GM19328 (cell line): ENCODE results near the gene FRMPD4.

Experiments
- ATAC-seq: cut with Tn5 transposase; IDR thresholded peaks from one replicate; pipeline ENCODE4 v1.9.1; 2021; ENCODE audit warnings: mild to moderate bottlenecking, moderate library complexity; ENCODE audit not compliant: unreplicated experiment

FRMPD4 gene

GRCh38 chrX:12292996-12293765, 154.9 kb downstream of the FRMPD4 start:
- no peak for ATAC-seq

DNA sequence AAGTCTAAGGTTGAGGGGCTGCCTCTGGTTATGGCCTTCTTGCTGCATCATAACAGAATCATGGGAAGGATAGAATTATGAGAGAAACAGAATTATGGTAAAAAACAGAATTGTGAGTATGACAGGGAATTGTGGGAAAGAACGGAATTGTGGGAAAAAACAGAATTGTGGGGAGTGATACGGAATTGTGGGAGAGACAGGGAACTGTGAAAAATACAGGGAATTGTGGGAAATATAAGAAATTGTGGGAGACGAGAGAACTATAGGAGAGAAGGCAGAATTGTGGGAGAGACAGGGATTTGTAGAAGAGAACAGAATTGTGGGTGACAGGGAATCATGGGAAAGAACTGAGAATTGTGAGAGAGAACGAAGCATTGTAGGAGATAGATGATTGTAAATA, 159.1 kb downstream of the FRMPD4 start:
- ATAC-seq: no peak

- ATAC-seq: no peak
Observed at GRCh38 chrX:12301288-12301687, 163.0 kb downstream of the FRMPD4 start.

- no peak for ATAC-seq
Observed at GRCh38 chrX:12304261-12304660, 166.0 kb downstream of the FRMPD4 start.

- ATAC-seq: no peak
Observed at GRCh38 chrX:12307961-12308360, 169.7 kb downstream of the FRMPD4 start.

GRCh38 chrX:12308420-12308819, 170.1 kb downstream of the FRMPD4 start:
- no peak for ATAC-seq

DNA sequence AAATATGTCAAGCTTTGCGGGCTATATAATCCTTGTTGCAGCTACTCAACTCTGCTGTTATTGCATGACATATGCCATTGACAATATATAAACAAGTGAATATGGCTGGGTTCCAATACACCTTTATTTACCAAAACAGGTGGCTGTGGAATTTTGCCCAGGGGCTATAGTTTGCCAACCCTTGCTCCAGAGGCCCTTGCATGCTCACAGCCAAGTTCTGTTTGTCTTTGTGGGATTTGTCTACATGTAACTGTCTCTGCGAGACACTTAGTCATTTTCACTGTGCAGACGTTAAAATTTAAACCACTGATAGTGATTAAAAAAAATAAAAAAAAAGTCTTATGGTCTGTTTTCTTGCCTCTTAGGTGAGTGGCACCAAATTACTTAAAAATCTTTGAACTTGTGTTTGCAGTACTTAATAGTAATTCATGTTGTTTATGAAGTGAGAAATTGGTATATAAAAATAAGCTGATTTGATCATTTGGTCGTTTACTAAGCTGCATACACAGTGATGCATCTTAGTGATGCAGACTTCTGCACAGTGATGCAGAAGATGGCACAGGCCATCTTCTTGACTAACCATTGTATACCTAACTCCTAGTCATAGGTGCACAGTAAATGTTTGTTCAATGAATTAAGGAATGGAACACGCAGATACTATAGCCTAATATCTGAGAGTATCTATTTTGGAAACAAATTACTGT, 170.9 kb downstream of the FRMPD4 start:
- no peak for ATAC-seq

GRCh38 chrX:12309744-12310076, 171.4 kb downstream of the FRMPD4 start:
- no peak for ATAC-seq

- ATAC-seq: no peak
Observed at GRCh38 chrX:12314651-12315050, 176.4 kb downstream of the FRMPD4 start.

DNA sequence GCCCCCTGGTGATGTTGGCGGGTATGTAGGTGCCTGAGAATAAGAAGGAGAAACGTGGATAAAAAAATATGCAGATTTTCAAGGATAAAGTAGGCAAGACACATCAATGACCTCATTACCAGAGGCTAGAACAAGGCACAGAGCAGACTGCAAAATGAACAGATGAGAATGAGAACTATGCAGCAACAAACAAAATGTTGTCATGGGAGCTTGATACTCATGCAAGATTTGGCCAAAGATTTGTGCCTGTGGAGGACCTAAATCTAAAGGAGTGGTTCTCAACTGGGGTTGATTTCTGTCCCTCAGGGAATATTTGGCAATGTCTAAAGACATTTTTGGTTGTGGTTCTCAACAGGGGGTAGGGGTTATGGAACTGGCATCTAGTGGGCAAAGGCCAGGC, 177.3 kb downstream of the FRMPD4 start:
- no peak for ATAC-seq

- ATAC-seq: no peak
Observed at GRCh38 chrX:12319003-12319519, 180.8 kb downstream of the FRMPD4 start.

- no peak for ATAC-seq
Observed at GRCh38 chrX:12319992-12320391, 181.7 kb downstream of the FRMPD4 start.

DNA sequence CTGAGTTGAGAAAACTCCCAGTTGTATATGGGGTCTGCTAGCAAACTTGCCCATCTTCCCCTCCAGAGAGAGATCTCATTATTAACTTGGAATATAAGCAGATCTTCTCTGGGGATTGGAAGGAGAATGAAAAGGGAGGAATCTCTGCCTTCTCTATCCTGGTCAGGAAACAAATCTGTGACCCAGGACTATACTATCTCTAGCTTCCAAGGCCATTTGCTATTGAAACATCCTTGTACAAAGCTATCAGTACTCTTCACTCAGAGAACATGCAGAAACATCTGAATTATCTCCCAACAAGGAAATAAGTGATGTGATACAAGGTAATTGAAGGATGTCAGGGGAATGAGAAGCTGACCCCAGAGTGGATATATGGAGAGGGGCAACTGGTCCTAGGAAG, 183.8 kb downstream of the FRMPD4 start:
- ATAC-seq: no peak

DNA sequence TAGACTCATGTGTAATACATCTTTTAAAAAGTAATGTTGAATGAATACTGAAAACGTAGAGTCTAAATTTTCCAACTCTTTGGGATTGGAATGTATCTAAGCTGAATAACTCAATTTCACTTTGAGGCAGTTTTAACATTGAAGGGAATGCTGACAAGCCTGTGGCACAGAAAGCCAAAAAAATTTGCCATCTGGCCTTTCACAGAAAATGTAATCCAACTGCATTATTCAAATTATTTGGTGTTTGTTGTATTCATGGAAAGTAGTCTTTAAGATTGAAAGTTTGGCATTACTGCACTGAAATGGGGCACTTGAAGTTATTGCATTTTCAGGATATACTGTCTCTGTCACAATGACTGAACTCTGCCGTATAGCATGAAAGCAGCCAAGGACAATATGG, 186.9 kb downstream of the FRMPD4 start:
- ATAC-seq: no peak

GRCh38 chrX:12327836-12328235, 189.6 kb downstream of the FRMPD4 start:
- ATAC-seq: no peak

GRCh38 chrX:12329476-12329875, 191.2 kb downstream of the FRMPD4 start:
- no peak for ATAC-seq

GRCh38 chrX:12330841-12331240, 192.6 kb downstream of the FRMPD4 start:
- no peak for ATAC-seq

GRCh38 chrX:12332786-12333347, 194.6 kb downstream of the FRMPD4 start:
- ATAC-seq: no peak

- no peak for ATAC-seq
Observed at GRCh38 chrX:12339921-12340320, 201.6 kb downstream of the FRMPD4 start.

DNA sequence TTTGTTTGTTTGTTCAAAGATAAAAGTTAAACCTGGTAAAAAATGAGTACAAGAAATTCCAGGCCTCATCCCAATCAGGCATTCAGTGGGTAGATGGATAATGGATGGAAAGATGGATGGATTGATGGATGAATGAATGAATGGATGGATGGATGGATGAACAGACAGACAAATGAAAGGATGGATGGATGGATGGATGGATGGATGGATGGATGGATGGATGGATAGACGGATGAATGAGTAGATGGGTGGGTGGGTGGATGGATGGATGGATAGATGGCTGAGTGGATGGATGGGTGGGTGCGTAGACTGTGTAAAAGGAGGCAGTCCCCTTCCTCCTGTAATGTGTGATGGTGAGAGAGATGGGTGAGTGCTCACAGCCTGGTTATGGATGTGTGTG, 206.7 kb downstream of the FRMPD4 start:
- no peak for ATAC-seq

DNA sequence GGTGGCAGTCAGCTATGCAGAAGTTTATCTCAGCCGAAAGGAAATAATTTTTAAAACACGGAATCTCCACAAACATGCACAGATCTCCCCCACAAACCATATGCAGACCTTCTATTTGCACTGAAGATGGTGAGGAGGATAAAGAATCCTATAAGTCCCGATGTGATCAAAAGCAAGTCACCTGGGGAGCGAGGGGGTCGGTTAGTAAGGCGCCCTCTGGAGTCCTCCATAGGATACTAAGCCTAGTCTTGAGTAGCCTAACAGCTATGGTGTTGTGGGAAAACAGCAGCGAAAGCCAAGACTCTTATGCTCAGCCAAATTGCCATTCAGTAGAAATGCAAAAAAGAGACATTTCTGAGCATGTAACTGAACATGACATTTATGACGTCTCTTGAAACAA, 210.9 kb downstream of the FRMPD4 start:
- no peak for ATAC-seq

GRCh38 chrX:12352922-12353321, 214.6 kb downstream of the FRMPD4 start:
- ATAC-seq: no peak
